LHCN-M2 (cell line): ENCODE measurements around the gene PHC3. TPM values are rescaled to one million over a fixed set of nuclear protein-coding genes. Genes with fewer than 3 reads are reported as not detected.

Source experiments
- DNase-seq: peaks from one replicate; pipeline ENCODE4 v3.0.0-alpha.2; 2012; ENCODE audit warnings: low read depth
- total RNA-seq: library from RNA; depleted of rRNA; stranded (reverse); fragments of >200 nt; gene quantifications from 2 replicates; pipeline ENCODE4 v1.2.3, GENCODE V29; 2014; rRNA removed

The PHC3 gene
- total RNA-seq, 1 experiment from 2014 or later = 25.3 TPM

DNA sequence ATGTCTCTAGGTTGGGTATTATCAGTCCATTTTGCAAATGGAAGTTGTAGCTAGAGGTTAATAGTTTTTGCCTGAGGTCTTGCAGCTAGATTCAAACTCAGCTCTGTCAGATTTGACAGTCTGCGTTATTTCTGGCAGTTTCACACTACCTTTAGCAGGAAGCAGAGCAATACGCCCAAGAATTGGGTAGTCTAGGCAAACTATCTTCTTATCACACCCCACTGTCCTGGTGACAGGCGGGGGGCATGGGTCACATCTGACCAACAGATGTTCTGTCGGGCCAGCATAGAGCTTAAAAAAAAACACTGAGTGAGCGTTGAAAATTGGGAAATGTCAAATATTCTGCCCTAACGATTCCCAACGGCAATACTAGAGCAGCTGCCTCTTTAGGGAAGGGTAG lies 138.0 kb downstream of the PHC3 start:
- no peak for DNase-seq

DNA sequence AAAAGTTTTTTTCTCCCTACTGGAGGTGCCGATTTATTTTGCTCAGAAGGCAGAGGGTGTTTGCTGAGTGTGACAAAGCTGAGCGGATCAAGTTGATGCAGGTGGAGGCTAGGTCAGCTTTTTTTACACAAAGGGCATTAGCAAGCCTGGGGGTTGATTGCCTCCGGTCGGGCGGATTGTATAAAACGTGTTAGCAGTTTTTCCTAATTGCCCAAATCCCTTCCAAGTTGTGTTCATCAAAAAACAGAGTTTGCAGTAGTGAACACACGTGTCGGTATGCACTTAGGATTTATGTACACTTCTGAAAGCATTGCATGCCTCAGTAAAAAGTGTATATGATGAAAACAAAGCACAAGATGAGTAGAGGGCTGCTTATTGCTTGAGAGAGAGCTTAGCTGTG lies 141.1 kb downstream of the PHC3 start:
- no peak for DNase-seq

DNA sequence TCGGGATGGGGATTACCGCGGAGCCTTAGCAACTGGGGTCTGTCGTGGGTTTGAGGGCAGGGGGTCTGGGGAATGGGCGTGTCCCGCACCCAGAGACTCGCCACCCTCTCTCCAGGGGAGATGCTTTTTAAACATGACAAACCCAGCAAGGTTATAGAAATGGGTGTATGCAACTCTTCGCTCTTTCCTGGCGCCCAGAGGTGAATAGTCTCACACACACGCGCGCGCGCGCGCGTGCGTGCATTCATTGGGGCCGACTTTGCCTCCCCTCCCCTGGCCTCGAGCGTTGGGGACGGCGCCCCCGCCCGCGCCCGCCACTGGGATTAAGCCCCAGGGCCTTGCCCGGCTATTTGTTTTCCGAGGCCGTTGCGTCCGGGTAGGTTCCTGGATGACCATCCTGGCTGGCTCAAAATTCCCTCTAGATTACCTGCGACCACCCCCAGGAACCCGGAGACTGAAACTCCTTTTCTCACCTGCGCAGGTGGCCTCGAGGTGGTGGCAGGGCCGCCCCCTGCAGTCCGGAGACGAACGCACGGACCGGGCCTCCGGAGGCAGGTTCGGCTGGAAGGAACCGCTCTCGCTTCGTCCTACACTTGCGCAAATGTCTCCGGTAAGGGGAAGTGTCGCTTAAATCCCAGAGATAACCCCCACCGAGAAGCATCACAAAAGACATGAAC lies 143.0 kb downstream of the PHC3 start:
- no peak for DNase-seq

Other genes with a start within 250 kb of the PHC3 start
- 32.1 and 35.8 TPM in 2 replicates for gene SEC62, start 214.9 kb downstream of the PHC3 start, total RNA-seq
- 0.40 and 1.7 TPM in 2 replicates for gene GPR160, start 143.7 kb downstream of the PHC3 start, total RNA-seq
- 33.0 and 35.2 TPM in 2 replicates for gene PRKCI, start 40.7 kb upstream of the PHC3 start, total RNA-seq
- gene SKIL, start 176.0 kb upstream of the PHC3 start, total RNA-seq = 29.0 and 29.6 TPM in 2 replicates
- 0.86 TPM in 1 of 2 replicates, not detected in the other for gene CLDN11, start 237.1 kb upstream of the PHC3 start, total RNA-seq